Endothelial cell (in vitro differentiated cells): ENCODE data around the gene GLUL. TPM values are rescaled to one million over a fixed set of nuclear protein-coding genes. Genes with fewer than 3 reads are reported as not detected.
"Not testable (repeated sequence)": the region's sequence is repeated elsewhere in the genome, so short reads cannot be mapped to it uniquely, and the experiment has no call there.

Experiments
- DNase-seq: peaks from one replicate; pipeline ENCODE4 v3.0.0; 2021; ENCODE audit warnings: low spot score
- H3K27ac Mint-ChIP-seq: one replicate; pipeline ENCODE4 v1.8.0; 2021; ENCODE audit warnings: mixed read lengths, inconsistent platforms; ENCODE audit not compliant: unreplicated experiment
- H3K27me3 Mint-ChIP-seq: one replicate; pipeline ENCODE4 v1.8.0; 2021; ENCODE audit warnings: mild to moderate bottlenecking, moderate library complexity, mixed read lengths, inconsistent platforms; ENCODE audit not compliant: unreplicated experiment
- H3K36me3 Mint-ChIP-seq: one replicate; pipeline ENCODE4 v1.8.0; 2021; ENCODE audit warnings: mild to moderate bottlenecking, low read depth, mixed read lengths, inconsistent platforms; ENCODE audit not compliant: unreplicated experiment
- H3K4me1 Mint-ChIP-seq: one replicate; pipeline ENCODE4 v1.8.0; 2021; ENCODE audit warnings: mild to moderate bottlenecking, mixed read lengths, inconsistent platforms; ENCODE audit not compliant: unreplicated experiment
- H3K4me3 Mint-ChIP-seq: one replicate; pipeline ENCODE4 v1.8.0; 2021; ENCODE audit warnings: mild to moderate bottlenecking, mixed read lengths, inconsistent platforms; ENCODE audit not compliant: unreplicated experiment
- H3K9me3 Mint-ChIP-seq: one replicate; pipeline ENCODE4 v1.8.0; 2021; ENCODE audit warnings: mixed read lengths, inconsistent platforms; ENCODE audit not compliant: unreplicated experiment
- total RNA-seq: library from RNA; stranded (reverse); fragmentation: NEBNext Ultra II Directional; extraction: Animal tissue kit (Norgen Biotek cat#: 25700); gene quantifications from one replicate; pipeline ENCODE4 v1.2.1, GENCODE V29; 2021; ENCODE audit not compliant: unreplicated experiment
- TF ChIP-seq, protein P1 (sequence below): fragments of 200-600 bp; sonication (generic); IDR thresholded peaks from one replicate; pipeline ENCODE4 v1.5.0; 2021; ENCODE audit warnings: antibody characterized with exemption; ENCODE audit not compliant: unreplicated experiment

GLUL gene
- total RNA-seq, 1 donor from 2014 or later: 472 TPM

GRCh38 chr1:182338806-182339370 lies 52.7 kb downstream of the GLUL start:
- no peak overlapping the region for H3K27ac Mint-ChIP-seq
- H3K36me3 Mint-ChIP-seq: peaks cover 2% of the 10 kb centered on the region
- DNase-seq: no peak
- peaks cover 34% of the 10 kb centered on the region for H3K4me1 Mint-ChIP-seq
- no peak overlapping the region for H3K4me3 Mint-ChIP-seq
- peaks cover 3% of the 10 kb centered on the region for H3K27me3 Mint-ChIP-seq
- no peaks in the 10 kb centered on the region for H3K9me3 Mint-ChIP-seq
- TF ChIP-seq, protein P1, sequence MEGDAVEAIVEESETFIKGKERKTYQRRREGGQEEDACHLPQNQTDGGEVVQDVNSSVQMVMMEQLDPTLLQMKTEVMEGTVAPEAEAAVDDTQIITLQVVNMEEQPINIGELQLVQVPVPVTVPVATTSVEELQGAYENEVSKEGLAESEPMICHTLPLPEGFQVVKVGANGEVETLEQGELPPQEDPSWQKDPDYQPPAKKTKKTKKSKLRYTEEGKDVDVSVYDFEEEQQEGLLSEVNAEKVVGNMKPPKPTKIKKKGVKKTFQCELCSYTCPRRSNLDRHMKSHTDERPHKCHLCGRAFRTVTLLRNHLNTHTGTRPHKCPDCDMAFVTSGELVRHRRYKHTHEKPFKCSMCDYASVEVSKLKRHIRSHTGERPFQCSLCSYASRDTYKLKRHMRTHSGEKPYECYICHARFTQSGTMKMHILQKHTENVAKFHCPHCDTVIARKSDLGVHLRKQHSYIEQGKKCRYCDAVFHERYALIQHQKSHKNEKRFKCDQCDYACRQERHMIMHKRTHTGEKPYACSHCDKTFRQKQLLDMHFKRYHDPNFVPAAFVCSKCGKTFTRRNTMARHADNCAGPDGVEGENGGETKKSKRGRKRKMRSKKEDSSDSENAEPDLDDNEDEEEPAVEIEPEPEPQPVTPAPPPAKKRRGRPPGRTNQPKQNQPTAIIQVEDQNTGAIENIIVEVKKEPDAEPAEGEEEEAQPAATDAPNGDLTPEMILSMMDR: no peak

- H3K27me3 Mint-ChIP-seq: peaks cover 3% of the 10 kb centered on the region
- DNase-seq: no peak
- no peaks in the 10 kb centered on the region for H3K9me3 Mint-ChIP-seq
- peaks cover 2% of the 10 kb centered on the region for H3K36me3 Mint-ChIP-seq
- H3K4me3 Mint-ChIP-seq: no peak overlapping the region
- peaks cover 37% of the 10 kb centered on the region for H3K4me1 Mint-ChIP-seq
- H3K27ac Mint-ChIP-seq: no peak overlapping the region
- TF ChIP-seq, protein P1: no peak
Measured at GRCh38 chr1:182337736-182338571, 53.6 kb downstream of the GLUL start.

DNA sequence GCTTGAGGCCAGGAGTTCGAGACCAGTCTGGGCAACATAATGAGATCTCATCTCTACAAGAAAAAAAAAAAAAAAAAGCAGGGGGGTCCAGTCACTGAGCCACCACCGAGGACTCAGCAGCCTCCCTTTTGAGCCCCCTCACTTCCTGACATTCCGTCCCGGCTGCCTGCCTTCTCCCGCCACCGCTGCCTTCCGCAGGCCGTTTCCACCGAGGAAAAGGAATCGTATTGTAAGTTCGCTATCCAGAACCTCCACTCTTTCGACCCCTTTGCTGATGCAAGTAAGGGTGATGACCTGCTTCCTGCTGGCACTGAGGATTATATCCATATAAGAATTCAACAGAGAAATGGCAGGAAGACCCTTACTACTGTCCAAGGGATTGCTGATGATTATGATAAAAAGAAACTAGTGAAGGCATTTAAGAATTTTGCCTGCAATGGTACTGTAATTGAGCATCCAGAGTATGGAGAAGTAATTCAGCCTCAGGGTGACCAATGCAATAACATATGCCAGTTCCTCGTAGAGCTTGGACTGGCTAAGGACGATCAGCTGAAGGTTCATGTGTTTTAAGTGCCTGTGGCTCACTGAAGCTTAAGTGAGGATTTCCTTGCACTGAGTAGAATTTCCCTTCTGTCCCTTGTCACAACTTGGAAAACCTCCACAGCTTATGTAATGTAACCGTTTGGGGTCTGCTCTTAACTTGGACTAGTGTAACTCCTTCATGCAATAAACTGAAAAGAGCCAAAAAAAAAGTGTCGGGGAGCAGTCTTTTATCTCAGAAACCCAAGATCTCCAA lies 55.6 kb downstream of the GLUL start:
- no peak for DNase-seq
- Mint-ChIP-seq H3K9me3 (no peaks in the 10 kb centered on the region), H3K27ac (no peak overlapping the region), H3K4me1 (peaks cover 37% of the 10 kb centered on the region), H3K27me3 (peaks cover 1% of the 10 kb centered on the region), H3K36me3 (peaks cover 2% of the 10 kb centered on the region), H3K4me3 (no peak overlapping the region)
- TF ChIP-seq, protein P1: no peak

DNA sequence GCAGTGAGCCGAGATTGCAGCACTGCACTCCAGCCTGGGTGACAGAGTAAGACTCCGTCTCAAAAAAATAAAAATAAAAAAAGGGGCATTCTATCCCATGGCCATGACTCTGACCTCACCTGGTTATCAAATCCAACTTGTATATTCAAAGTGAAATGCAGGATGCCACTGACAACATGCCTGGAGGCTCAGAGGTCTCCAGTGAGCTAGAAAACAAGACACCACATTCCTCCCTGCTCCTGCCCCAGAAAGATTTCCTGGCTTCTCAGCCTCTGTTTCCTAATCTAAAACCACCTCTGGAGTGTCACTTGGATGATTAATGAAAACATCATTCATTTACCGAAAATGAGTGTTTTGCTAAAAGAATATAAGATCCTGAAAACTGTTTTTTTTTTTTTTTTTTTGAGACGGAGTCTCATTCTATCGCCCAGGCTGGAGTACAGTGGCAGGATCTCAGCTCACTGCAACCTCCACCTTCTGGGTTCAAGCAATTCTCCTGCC lies 58.5 kb downstream of the GLUL start:
- H3K27me3 Mint-ChIP-seq, DNase-seq, H3K4me3 Mint-ChIP-seq, H3K27ac Mint-ChIP-seq, H3K9me3 Mint-ChIP-seq, H3K36me3 Mint-ChIP-seq: not testable (repeated sequence)
- peaks cover 27% of the 10 kb centered on the region for H3K4me1 Mint-ChIP-seq

DNA sequence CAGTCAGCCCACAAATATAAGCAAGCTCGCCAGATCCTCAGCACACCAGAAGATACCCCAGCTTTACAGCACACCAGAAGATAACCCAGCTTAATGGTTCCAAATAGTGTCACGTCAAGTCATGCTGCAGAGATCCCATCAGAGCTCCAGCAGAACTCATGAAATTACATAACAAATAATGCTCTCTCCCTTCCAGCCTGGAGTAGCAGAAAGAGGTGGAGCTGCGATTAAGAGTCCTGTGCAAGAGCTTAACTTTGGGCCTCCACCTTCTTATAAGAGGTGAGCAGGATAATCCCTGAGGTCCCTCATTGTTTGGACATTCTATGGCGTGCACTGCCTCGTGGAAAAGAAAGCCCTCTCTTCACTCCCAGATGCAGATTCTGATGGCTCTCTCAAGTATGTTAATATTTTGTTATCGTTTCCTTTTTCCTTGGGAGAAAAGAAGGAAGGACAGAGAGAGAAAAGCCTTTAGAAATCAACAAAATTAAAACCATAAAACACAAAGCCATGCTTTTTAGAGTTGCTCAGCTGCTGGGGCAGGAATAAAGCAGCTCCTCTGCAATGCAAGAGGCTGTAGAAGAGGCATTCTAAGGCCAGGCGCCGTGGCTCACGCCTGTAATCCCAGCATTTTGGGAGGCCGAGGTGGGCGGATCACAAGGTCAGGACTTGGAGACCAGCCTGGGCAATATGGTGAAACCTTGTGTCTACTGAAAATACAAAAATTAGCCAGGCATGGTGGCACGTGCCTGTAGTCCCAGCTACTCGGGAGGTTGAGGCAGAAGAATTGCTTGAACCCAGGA lies 59.1 kb downstream of the GLUL start:
- TF ChIP-seq, protein P1: no peak
- Mint-ChIP-seq H3K4me1 (peaks cover 23% of the 10 kb centered on the region), H3K27me3 (peaks cover 3% of the 10 kb centered on the region), H3K27ac (no peak overlapping the region), H3K9me3 (no peaks in the 10 kb centered on the region), H3K4me3 (no peak overlapping the region), H3K36me3 (peaks cover 2% of the 10 kb centered on the region)
- DNase-seq: no peak
